Trophoblast cell (in vitro differentiated cells and primary cell): ENCODE measurements around the gene FAM117B.

Source experiments
- DNase-seq, 2 donors: peaks; one replicate each; pipeline ENCODE4 v3.0.0-alpha.2; 2016
- H2AFZ ChIP-seq: 2 replicates; pipeline ENCODE4 v1.6.1; 2013; ENCODE audit warnings: low read length, moderate library complexity, mild to moderate bottlenecking; ENCODE audit not compliant: insufficient read depth, poor library complexity
- H2AK5ac ChIP-seq: 2 replicates; pipeline ENCODE4 v1.6.1; 2013; ENCODE audit warnings: mild to moderate bottlenecking, low read length
- H2BK120ac ChIP-seq: 2 replicates; pipeline ENCODE4 v1.6.1; 2013; ENCODE audit warnings: low read length, mild to moderate bottlenecking, moderate library complexity; ENCODE audit not compliant: insufficient read depth, poor library complexity
- H2BK12ac ChIP-seq: 2 replicates; pipeline ENCODE4 v1.6.1; 2013; ENCODE audit warnings: mild to moderate bottlenecking, low read length, moderate library complexity
- H2BK5ac ChIP-seq: 2 replicates; pipeline ENCODE4 v1.6.1; 2013; ENCODE audit warnings: low read length, low read depth, moderate library complexity, mild to moderate bottlenecking; ENCODE audit not compliant: poor library complexity
- H3K14ac ChIP-seq: 2 replicates; pipeline ENCODE4 v1.6.1; 2013; ENCODE audit warnings: mild to moderate bottlenecking, low read length
- H3K18ac ChIP-seq: 2 replicates; pipeline ENCODE4 v1.6.1; 2013; ENCODE audit warnings: mild to moderate bottlenecking, low read length
- H3K23ac ChIP-seq: 2 replicates; pipeline ENCODE4 v1.6.1; 2013; ENCODE audit warnings: low read length
- H3K27ac ChIP-seq: 2 replicates; pipeline ENCODE4 v1.5.1; 2013; ENCODE audit warnings: low read depth, mild to moderate bottlenecking, inconsistent platforms, low read length, moderate library complexity
- H3K27me3 ChIP-seq: 2 replicates; pipeline ENCODE4 v1.6.1; 2013; ENCODE audit warnings: inconsistent platforms, mild to moderate bottlenecking, low read length, moderate library complexity; ENCODE audit not compliant: insufficient read depth
- H3K36me3 ChIP-seq, 2 experiments: 1 replicate in 1 of 2; 2 replicates in 1 of 2; pipeline ENCODE4 v1.6.1; 2013; ENCODE audit warnings: low read length in 2 of 2, mild to moderate bottlenecking in 2 of 2, moderate library complexity in 1 of 2; ENCODE audit not compliant: insufficient read depth in 2 of 2, control insufficient read depth in 1 of 2
- H3K4ac ChIP-seq: 2 replicates; pipeline ENCODE4 v1.6.1; 2013; ENCODE audit warnings: low read depth, mild to moderate bottlenecking, low read length, moderate library complexity
- H3K4me1 ChIP-seq, 2 experiments: 1 replicate in 1 of 2; 2 replicates in 1 of 2; pipeline ENCODE4 v1.6.1; 2013; ENCODE audit warnings: low read length in 2 of 2, mild to moderate bottlenecking in 2 of 2, moderate library complexity in 1 of 2; ENCODE audit not compliant: insufficient read depth in 2 of 2, control insufficient read depth in 1 of 2
- H3K4me2 ChIP-seq: 2 replicates; pipeline ENCODE4 v1.6.1; 2013; ENCODE audit warnings: inconsistent platforms, mild to moderate bottlenecking, low read length, moderate library complexity
- H3K4me3 ChIP-seq: 2 replicates; pipeline ENCODE4 v1.5.1; 2013; ENCODE audit warnings: mild to moderate bottlenecking, low read depth, low read length, inconsistent platforms
- H3K79me1 ChIP-seq: one replicate; pipeline ENCODE4 v1.6.1; 2013; ENCODE audit warnings: low read length
- H3K79me2 ChIP-seq: 2 replicates; pipeline ENCODE4 v1.6.1; 2013; ENCODE audit warnings: low read length, mild to moderate bottlenecking; ENCODE audit not compliant: control insufficient read depth, insufficient read depth, poor library complexity
- H3K9ac ChIP-seq: 2 replicates; pipeline ENCODE4 v1.6.1; 2013; ENCODE audit warnings: mild to moderate bottlenecking, low read length
- H3K9me3 ChIP-seq: 2 replicates; pipeline ENCODE4 v1.6.1; 2013; ENCODE audit warnings: low read depth, mild to moderate bottlenecking, control low read depth, inconsistent platforms, low read length; ENCODE audit not compliant: insufficient read depth
- H4K12ac ChIP-seq: 2 replicates; pipeline ENCODE4 v1.6.1; 2013; ENCODE audit warnings: low read depth, mild to moderate bottlenecking, low read length, moderate library complexity
- H4K8ac ChIP-seq: 2 replicates; pipeline ENCODE4 v1.6.1; 2013; ENCODE audit warnings: low read depth, mild to moderate bottlenecking, low read length, moderate library complexity
- H4K91ac ChIP-seq: one replicate; pipeline ENCODE4 v1.6.1; 2013; ENCODE audit warnings: low read depth, mild to moderate bottlenecking, low read length, moderate library complexity
- WGBS: extraction: QIAGEN DNeasy Blood & Tissue Kit; methylation state at CpG from one replicate; pipeline ENCODE4 v1.1.7; 2013; ENCODE audit warnings: missing lambda C conversion rate; ENCODE audit not compliant: insufficient read length, insufficient coverage; ENCODE audit errors: extremely low coverage; 5-methylcytosine and 5-hydroxymethylcytosine counted together

The FAM117B gene

DNA sequence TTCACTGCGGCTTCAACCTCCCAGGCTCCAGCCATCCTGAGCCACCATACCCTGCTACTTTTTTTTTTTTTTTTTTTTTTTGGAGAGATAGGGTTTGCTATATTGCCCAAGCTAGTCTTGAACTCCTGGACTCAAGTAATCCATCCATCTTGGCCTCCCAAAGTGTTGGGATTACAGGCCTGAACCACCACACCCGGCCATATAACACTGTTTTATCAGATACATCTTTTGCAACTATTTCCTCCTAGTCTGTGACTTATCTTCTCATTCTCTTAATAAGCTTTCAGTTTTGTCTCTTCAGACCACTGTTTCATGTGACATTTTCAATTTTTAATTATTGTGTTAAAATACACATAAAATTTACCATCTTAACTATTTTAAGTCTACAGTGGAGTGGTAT is 35.7 kb upstream of the FAM117B start:
- Histone ChIP-seq H3K36me3 (no peaks in the 10 kb centered on the region), H2AK5ac (no peak overlapping the region), H3K79me1 (no peaks in the 10 kb centered on the region), H3K4me2 (no peak overlapping the region), H2AFZ (no peak overlapping the region), H3K4ac (no peak overlapping the region), H3K27me3 (no peaks in the 10 kb centered on the region), H3K9me3 (no peaks in the 10 kb centered on the region), H3K4me1 (no peaks in the 10 kb centered on the region), H4K91ac (no peak overlapping the region), H3K27ac (no peak overlapping the region), H3K79me2 (no peaks in the 10 kb centered on the region), H3K14ac (no peak overlapping the region), H3K23ac (no peak overlapping the region), H4K12ac (no peak overlapping the region), H3K4me3 (no peak overlapping the region), H3K9ac (no peak overlapping the region), H2BK12ac (no peak overlapping the region), H2BK120ac (no peak overlapping the region), H4K8ac (no peak overlapping the region), H2BK5ac (no peak overlapping the region), H3K18ac (no peak overlapping the region)
- no peak for DNase-seq
- no CpG with 5 or more reads among the region's 2 CpGs for WGBS

GRCh38 chr2:202599911-202600310 is 34.9 kb upstream of the FAM117B start:
- H3K27ac ChIP-seq, result no peak overlapping the region
- no peak overlapping the region for H3K4me3 ChIP-seq
- no peak overlapping the region for H2AK5ac ChIP-seq
- H3K23ac ChIP-seq, result no peak overlapping the region
- no peak overlapping the region for H2BK120ac ChIP-seq
- H3K14ac ChIP-seq, result no peak overlapping the region
- no peak overlapping the region for H2AFZ ChIP-seq
- H3K27me3 ChIP-seq, result no peaks in the 10 kb centered on the region
- H4K91ac ChIP-seq, result no peak overlapping the region
- no peak overlapping the region for H4K8ac ChIP-seq
- no peak overlapping the region for H3K4ac ChIP-seq
- H3K79me1 ChIP-seq, result no peaks in the 10 kb centered on the region
- no peak overlapping the region for H4K12ac ChIP-seq
- no CpG with 5 or more reads among the region's 4 CpGs for WGBS
- H3K4me1 ChIP-seq, result no peaks in the 10 kb centered on the region
- no peak overlapping the region for H2BK12ac ChIP-seq
- H2BK5ac ChIP-seq, result no peak overlapping the region
- H3K4me2 ChIP-seq, result no peak overlapping the region
- no peaks in the 10 kb centered on the region for H3K79me2 ChIP-seq
- no peak for DNase-seq
- no peaks in the 10 kb centered on the region for H3K36me3 ChIP-seq
- no peaks in the 10 kb centered on the region for H3K9me3 ChIP-seq
- H3K18ac ChIP-seq, result no peak overlapping the region
- no peak overlapping the region for H3K9ac ChIP-seq

- Histone ChIP-seq H2BK5ac (no peak overlapping the region), H2BK12ac (no peak overlapping the region), H3K27ac (no peak overlapping the region), H3K79me2 (no peaks in the 10 kb centered on the region), H2BK120ac (no peak overlapping the region), H4K91ac (no peak overlapping the region), H3K18ac (no peak overlapping the region), H3K79me1 (no peaks in the 10 kb centered on the region), H4K12ac (no peak overlapping the region), H3K4me1 (no peaks in the 10 kb centered on the region), H3K9me3 (no peaks in the 10 kb centered on the region), H2AK5ac (no peak overlapping the region), H3K9ac (no peak overlapping the region), H3K4me2 (no peak overlapping the region), H3K27me3 (no peaks in the 10 kb centered on the region), H3K14ac (no peak overlapping the region), H2AFZ (no peak overlapping the region), H3K4ac (no peak overlapping the region), H4K8ac (no peak overlapping the region), H3K4me3 (no peak overlapping the region), H3K36me3 (no peaks in the 10 kb centered on the region), H3K23ac (no peak overlapping the region)
- DNase-seq, result no peak
- no CpG with 5 or more reads among the region's 4 CpGs for WGBS
Measured at GRCh38 chr2:202604699-202605098, 30.1 kb upstream of the FAM117B start.

- Histone ChIP-seq H3K4me1 (no peaks in the 10 kb centered on the region), H3K79me1 (no peaks in the 10 kb centered on the region), H2BK12ac (no peak overlapping the region), H2AK5ac (no peak overlapping the region), H3K14ac (no peak overlapping the region), H3K4me2 (no peak overlapping the region), H3K79me2 (no peaks in the 10 kb centered on the region), H3K36me3 (no peaks in the 10 kb centered on the region), H3K4me3 (no peak overlapping the region), H3K4ac (no peak overlapping the region), H3K27ac (no peak overlapping the region), H3K27me3 (no peaks in the 10 kb centered on the region), H4K91ac (no peak overlapping the region), H2BK5ac (no peak overlapping the region), H2BK120ac (no peak overlapping the region), H2AFZ (no peak overlapping the region), H3K18ac (no peak overlapping the region), H3K9ac (no peak overlapping the region), H4K8ac (no peak overlapping the region), H3K23ac (no peak overlapping the region), H4K12ac (no peak overlapping the region), H3K9me3 (no peaks in the 10 kb centered on the region)
- no peak for DNase-seq
- WGBS, result no CpG with 5 or more reads among the region's 1 CpG
Measured at GRCh38 chr2:202605174-202605573, 29.6 kb upstream of the FAM117B start.
